ENCODE results near the gene TMIGD1.

The TMIGD1 gene

DNA sequence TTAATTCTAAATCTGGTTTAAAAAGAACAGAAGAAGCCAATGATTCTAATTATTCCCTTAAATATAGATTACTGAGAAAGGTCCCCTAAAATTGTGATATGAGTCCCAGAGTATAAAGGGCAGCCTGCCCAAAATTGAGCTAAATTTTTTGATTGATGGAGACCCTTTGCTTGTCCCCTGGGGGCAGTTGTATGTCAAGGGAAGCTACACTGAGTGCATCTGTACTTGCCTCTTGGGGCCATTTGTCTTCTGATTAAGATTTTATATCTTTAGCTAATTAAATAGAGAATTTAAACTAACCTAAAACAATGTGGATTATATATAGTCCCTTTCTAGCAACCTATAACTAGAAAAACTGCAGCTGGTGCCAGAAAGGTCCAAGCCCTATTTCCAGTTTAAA is 54.7 kb downstream of the TMIGD1 start:
- DNase-seq = no peak

GRCh38 chr17:30278032-30278431 is 55.8 kb downstream of the TMIGD1 start:
- no peak for DNase-seq

GRCh38 chr17:30275911-30276310 is 57.9 kb downstream of the TMIGD1 start:
- no peak for DNase-seq

DNA sequence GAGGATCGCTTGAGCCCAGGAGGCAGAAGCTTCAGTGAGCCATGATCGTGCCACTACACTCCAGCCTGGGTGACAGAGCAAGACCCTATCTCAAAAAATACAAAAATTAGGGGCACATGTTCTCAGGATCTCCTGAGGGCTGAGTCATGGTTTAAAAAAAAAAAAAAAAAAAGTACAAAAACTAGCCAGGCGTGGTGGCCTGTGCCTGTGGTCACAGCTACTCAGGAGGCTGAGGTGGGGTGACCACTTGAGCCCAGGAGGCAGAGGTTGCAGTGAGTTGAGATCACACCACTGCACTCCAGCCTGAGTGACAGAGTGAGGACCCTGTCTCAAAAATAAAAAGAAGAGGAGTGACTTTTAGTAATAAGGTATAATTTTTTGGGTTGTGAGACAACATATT is 59.0 kb downstream of the TMIGD1 start:
- no peak for DNase-seq

- no peak for DNase-seq
These were observed 60.5 kb downstream of the TMIGD1 start for GRCh38 chr17:30273373-30273772.

DNA sequence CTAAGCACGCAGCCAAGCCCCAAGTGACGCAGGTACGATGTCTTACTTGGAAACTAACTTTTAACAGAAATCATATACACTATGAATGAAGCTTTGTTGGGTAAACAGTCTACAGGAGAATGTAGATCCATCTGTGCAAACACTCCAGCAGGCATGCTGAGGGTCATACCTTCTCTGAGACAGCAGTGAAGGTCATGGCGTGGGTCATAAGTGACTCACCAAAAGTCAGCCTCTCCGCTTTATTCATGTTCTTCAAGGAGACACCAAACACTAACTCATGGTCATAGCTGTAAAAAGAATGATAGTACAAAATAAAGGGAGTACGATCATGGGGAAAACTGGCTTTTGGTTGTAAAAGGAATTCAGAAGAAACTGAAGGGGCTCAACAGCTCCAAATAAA is 62.8 kb downstream of the TMIGD1 start:
- DNase-seq = no peak

- no peak for DNase-seq
These were observed 66.2 kb downstream of the TMIGD1 start for GRCh38 chr17:30267625-30268024.
